Measurements from ENCODE around the gene ING3. TPM values are rescaled to one million over a fixed set of nuclear protein-coding genes. Genes with fewer than 3 reads are reported as not detected.

The ING3 gene
- total and polyA plus RNA-seq, 9 of the 15 experiments (the other 6 are each of a cell fraction or from before 2014, with no cell fraction given): 22.8 to 233 (median 50.4) TPM

DNA sequence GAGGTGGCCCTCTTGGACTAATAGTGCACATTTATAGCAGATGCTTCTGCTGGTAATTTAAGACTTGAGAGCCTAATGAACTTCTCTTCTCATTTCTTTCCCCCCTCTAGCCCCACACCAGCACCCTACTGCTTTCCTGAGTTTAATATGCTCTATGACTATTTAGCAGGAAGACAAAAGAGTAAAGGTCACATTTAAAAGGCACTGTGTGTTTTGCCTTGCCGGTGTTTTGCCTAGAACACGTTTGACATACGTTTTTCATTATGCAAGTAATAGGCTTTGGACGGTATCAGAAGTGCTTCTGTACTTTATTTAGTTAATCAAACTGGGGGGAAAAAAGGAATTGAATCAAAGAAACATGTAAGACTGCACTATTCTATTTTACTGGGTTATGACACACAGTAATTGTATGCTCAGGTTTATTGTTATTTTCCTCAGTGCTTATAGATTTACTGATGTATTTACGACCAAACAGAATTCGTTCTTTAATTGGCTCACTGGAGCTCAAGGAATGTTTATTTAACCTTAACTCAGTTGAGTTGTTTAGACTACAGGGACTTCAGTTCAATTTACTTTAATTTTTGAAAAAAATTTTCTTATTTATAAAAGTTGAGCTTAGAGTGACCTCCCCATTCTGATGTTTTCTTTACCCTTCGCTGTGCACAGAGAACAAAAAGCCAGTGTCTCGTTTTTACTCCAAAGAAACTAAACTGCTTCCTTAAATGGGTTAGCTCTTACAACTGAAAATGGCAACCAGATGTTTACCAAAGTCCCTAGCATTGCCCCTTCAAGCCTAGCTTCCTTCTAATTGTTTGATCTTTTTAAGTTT lies 73.3 kb downstream of the ING3 start (continued):
- TF ChIP-seq TBL1XR1 (IDR thresholded peaks at IDR 0.05; ENCODE audit: low read length in 2 of 2): no peak
- TF ChIP-seq SMAD2 (IDR thresholded peaks at IDR 0.05; ENCODE audit: low read depth, low read length): no peak
- no peak for TF ChIP-seq ZNF431 (CRISPR knock-in tag; IDR thresholded peaks at IDR 0.05)
- TF ChIP-seq SMARCC2 (IDR thresholded peaks at IDR 0.05; ENCODE audit: low read depth): no peak
- TF ChIP-seq NFIX (CRISPR knock-in tag; IDR thresholded peaks at IDR 0.05; ENCODE audit: low read depth): no peak
- TF ChIP-seq OTX1 (CRISPR knock-in tag; IDR thresholded peaks at IDR 0.05): 0 out of 2 replicates have a peak, but pooled peaks have one; percentile 10

DNA sequence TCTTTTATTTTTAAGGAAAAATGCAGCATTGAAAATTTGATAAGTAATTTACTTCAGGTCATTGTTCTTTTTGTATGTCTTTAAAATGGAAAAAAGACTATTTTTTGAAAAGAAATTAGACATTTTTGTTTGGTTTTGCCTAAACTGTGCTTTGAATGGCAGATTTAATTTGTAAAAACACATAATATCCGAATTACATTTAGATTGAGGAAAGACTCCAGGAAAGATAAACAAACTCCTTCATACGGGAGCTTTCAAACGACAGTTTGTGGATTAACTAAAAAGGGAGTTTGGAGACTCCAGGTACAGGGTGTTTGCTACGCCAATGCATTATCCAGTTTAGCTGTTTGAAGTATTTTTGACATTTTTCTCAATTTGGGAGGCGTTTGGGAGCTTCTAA lies 74.0 kb downstream of the ING3 start:
- peaks cover 0 to 58% of the 10 kb centered on the region in 2 experiments; a peak in 3 of 5 replicates for H3K4me1 ChIP-seq (replicated peaks in 1 of 2; ENCODE audit: control insufficient read depth in 2 of 2, insufficient read depth in 2 of 2, low read length in 2 of 2)
- no peak for ATAC-seq
- peak overlapping the region in 1 of 2 experiments; percentile 17; a peak in 2 of 4 replicates for H3K9ac ChIP-seq (ENCODE audit: insufficient read depth in 1 of 2, low read depth in 2 of 2, low read length in 2 of 2)
- no peaks in the 10 kb centered on the region for H3K27me3 ChIP-seq (ENCODE audit: control insufficient read depth in 2 of 2, insufficient read depth in 2 of 2, low read length in 2 of 2)
- intact Hi-C loops (cut with micrococcal nuclease) (no loop called here), in situ Hi-C loops (cut with MboI) (no loop called here)
- POLR2A ChIA-PET: interaction anchor here (1.0 to 1.7 kb wide), 5 partner anchors 10 to 18 kb away, joined by 3 to 10 read pairs (median 7); no protein-coding TSS in a partner anchor
- no peaks in the 10 kb centered on the region for H3K9me3 ChIP-seq (replicated peaks; ENCODE audit: control insufficient read depth, insufficient read depth, low read depth, low read length)
- CTCF ChIA-PET (ENCODE audit: low intra/inter-chr PET ratio): no interaction called here
- no peaks in the 10 kb centered on the region for H4K20me1 ChIP-seq (replicated peaks; ENCODE audit: control insufficient read depth, insufficient read depth, low read length)
- no peak for DNase-seq (ENCODE audit: extremely low read depth in 1 of 4, low spot score in 3 of 4)
- BruUV-seq (replicated peaks): no TSS peak
- H3K27ac ChIP-seq (ENCODE audit: extremely low read depth, low read depth, low read length): peak overlapping the region; percentile 57; the same call in 2 of the 3 replicates
- no peak for FAIRE-seq
- no peak overlapping the region for H3K4me2 ChIP-seq (ENCODE audit: insufficient read depth, low read length)
- H3K4me3 ChIP-seq: no peak overlapping the region
- 38% methylated on average over 5 of the region's 5 CpGs for WGBS (ENCODE audit: insufficient coverage, low coverage, missing lambda C conversion rate)
- peaks cover 99% of the 10 kb centered on the region for H3K79me2 ChIP-seq (ENCODE audit: control insufficient read depth, insufficient read depth, low read length)
- H3K9me1 ChIP-seq (ENCODE audit: control insufficient read depth, insufficient read depth, low read length): no peaks in the 10 kb centered on the region
- no peak overlapping the region for H2AFZ ChIP-seq (ENCODE audit: low read depth, low read length)
- H3K36me3 ChIP-seq (ENCODE audit: control insufficient read depth, insufficient read depth, low read length): peaks cover 95% of the 10 kb centered on the region
- TF ChIP-seq RAD21 (CRISPR knock-in tag; conservative IDR thresholded peaks at IDR 0.05 in 1 of 2, IDR thresholded peaks at IDR 0.05 in 1 of 2): 0 out of 4 replicates have a peak, but pooled peaks of 1 of the 2 experiments have one; percentile 9
- peak in 1 of 2 experiments; percentile 12; a peak in 1 of 4 replicates for TF ChIP-seq MAZ (CRISPR knock-in tag; conservative IDR thresholded peaks at IDR 0.05 in 1 of 2, IDR thresholded peaks at IDR 0.05 in 1 of 2)
- TF ChIP-seq ZNF133 (CRISPR knock-in tag; IDR thresholded peaks at IDR 0.05): no peak
- TF ChIP-seq SMARCC2 (IDR thresholded peaks at IDR 0.05; ENCODE audit: low read depth): 0 out of 2 replicates have a peak, but pooled peaks have one; percentile 26
